ENCODE data around the gene USH2A. TPM values are rescaled to one million over a fixed set of nuclear protein-coding genes. Genes with fewer than 3 reads are reported as not detected.
A peak's percentile ranks its signal among the peaks of the same experiment; 100 is the strongest.

The USH2A gene
- total RNA-seq, 1 donor from 2014 or later: 0.55 TPM

- peaks cover 24% of the 10 kb centered on the region for H3K4me1 Mint-ChIP-seq (ENCODE audit: low read depth)
Observed at GRCh38 chr1:216081445-216081844, 341.8 kb downstream of the USH2A start.

GRCh38 chr1:216076751-216077150, 346.5 kb downstream of the USH2A start:
- Mint-ChIP-seq H3K36me3 (ENCODE audit: insufficient read depth) (no peaks in the 10 kb centered on the region), H3K4me3 (ENCODE audit: low read depth) (no peak overlapping the region), H3K9me3 (ENCODE audit: low read depth) (peaks cover 4% of the 10 kb centered on the region), H3K4me1 (ENCODE audit: low read depth) (peaks cover 30% of the 10 kb centered on the region), H3K27me3 (no peaks in the 10 kb centered on the region), H3K27ac (no peak overlapping the region)
- DNase-seq (ENCODE audit: low spot score, unreplicated experiment): no peak
- no peak for TF ChIP-seq CTCF (IDR thresholded peaks at IDR 0.05; ENCODE audit: unreplicated experiment)

More at GRCh38 chr1:216081445-216081844, 341.8 kb downstream of the USH2A start:
- no peak overlapping the region for H3K4me3 Mint-ChIP-seq (ENCODE audit: low read depth)
- peaks cover 4% of the 10 kb centered on the region for H3K9me3 Mint-ChIP-seq (ENCODE audit: low read depth)
- peak overlapping the region; percentile 0 for H3K27ac Mint-ChIP-seq
- H3K27me3 Mint-ChIP-seq: no peaks in the 10 kb centered on the region
- no peak for TF ChIP-seq CTCF (IDR thresholded peaks at IDR 0.05; ENCODE audit: unreplicated experiment)
- no peaks in the 10 kb centered on the region for H3K36me3 Mint-ChIP-seq (ENCODE audit: insufficient read depth)
- DNase-seq (ENCODE audit: low spot score, unreplicated experiment): no peak

- H3K4me3 Mint-ChIP-seq (ENCODE audit: low read depth): no peak overlapping the region
- H3K36me3 Mint-ChIP-seq (ENCODE audit: insufficient read depth): no peaks in the 10 kb centered on the region
- peaks cover 2% of the 10 kb centered on the region for H3K9me3 Mint-ChIP-seq (ENCODE audit: low read depth)
- H3K27me3 Mint-ChIP-seq: no peaks in the 10 kb centered on the region
- no peak for DNase-seq (ENCODE audit: low spot score, unreplicated experiment)
- H3K4me1 Mint-ChIP-seq (ENCODE audit: low read depth): peaks cover 28% of the 10 kb centered on the region
- no peak for TF ChIP-seq CTCF (IDR thresholded peaks at IDR 0.05; ENCODE audit: unreplicated experiment)
- H3K27ac Mint-ChIP-seq: peak overlapping the region; percentile 50
Observed at GRCh38 chr1:216075339-216075738, 347.9 kb downstream of the USH2A start.

GRCh38 chr1:216073793-216074595, 349.3 kb downstream of the USH2A start:
- no peaks in the 10 kb centered on the region for H3K9me3 Mint-ChIP-seq (ENCODE audit: low read depth)
- H3K4me3 Mint-ChIP-seq (ENCODE audit: low read depth): no peak overlapping the region
- H3K36me3 Mint-ChIP-seq (ENCODE audit: insufficient read depth): no peaks in the 10 kb centered on the region
- H3K27me3 Mint-ChIP-seq: no peaks in the 10 kb centered on the region
- H3K4me1 Mint-ChIP-seq (ENCODE audit: low read depth): peaks cover 15% of the 10 kb centered on the region
- H3K27ac Mint-ChIP-seq: no peak overlapping the region
- no peak for DNase-seq (ENCODE audit: low spot score, unreplicated experiment)
- no peak for TF ChIP-seq CTCF (IDR thresholded peaks at IDR 0.05; ENCODE audit: unreplicated experiment)

GRCh38 chr1:216071262-216071661, 352.0 kb downstream of the USH2A start:
- Mint-ChIP-seq H3K36me3 (ENCODE audit: insufficient read depth) (no peaks in the 10 kb centered on the region), H3K9me3 (ENCODE audit: low read depth) (no peaks in the 10 kb centered on the region), H3K4me3 (ENCODE audit: low read depth) (no peak overlapping the region), H3K27me3 (no peaks in the 10 kb centered on the region), H3K27ac (no peak overlapping the region), H3K4me1 (ENCODE audit: low read depth) (peaks cover 13% of the 10 kb centered on the region)
- TF ChIP-seq CTCF (IDR thresholded peaks at IDR 0.05; ENCODE audit: unreplicated experiment): no peak
- DNase-seq (ENCODE audit: low spot score, unreplicated experiment): no peak
